K562 (cell line): ENCODE measurements around the gene SLC25A1. TPM values are rescaled to one million over a fixed set of nuclear protein-coding genes. Genes with fewer than 3 reads are reported as not detected.

ENCODE experiments used
- ELF1 ChIP-seq: fragments of 200-800 bp; sonication (Bioruptor generic); IDR thresholded peaks from 2 replicates; pipeline ENCODE4 v1.6.1; 2016; ENCODE audit warnings: missing genetic modification characterization, missing compliant biosample characterization
- FOSL1 ChIP-seq: fragments of 200-800 bp; sonication (Bioruptor generic); conservative IDR thresholded peaks from 2 replicates; pipeline ENCODE4 v1.6.1; 2016; ENCODE audit warnings: missing genetic modification characterization, missing compliant biosample characterization
- HOXB6 ChIP-seq: fragments of 250-450 bp; sonication (Bioruptor Pico); IDR thresholded peaks from 2 replicates; pipeline ENCODE4 v1.5.1; 2022; ENCODE audit warnings: mild to moderate bottlenecking, borderline replicate concordance
- IRF2 ChIP-seq: sonication (generic); formaldehyde crosslinking; IDR thresholded peaks from 2 replicates; pipeline ENCODE4 v1.8.1; 2022; ENCODE audit warnings: mild to moderate bottlenecking, missing genetic modification reagents
- NCOR1 ChIP-seq: fragments of 450-650 bp; IDR thresholded peaks from 2 replicates; pipeline ENCODE4 v1.6.1; 2016; ENCODE audit warnings: mild to moderate bottlenecking, moderate library complexity
- NFE2L1 ChIP-seq: fragments of 450-650 bp; IDR thresholded peaks from 2 replicates; pipeline ENCODE4 v1.6.1; 2016; ENCODE audit warnings: missing genetic modification characterization, low read depth, mild to moderate bottlenecking, missing compliant biosample characterization, moderate library complexity, borderline replicate concordance
- PHF8 ChIP-seq: fragments of 200-600 bp; sonication (generic); IDR thresholded peaks from 2 replicates; pipeline ENCODE4 v1.6.1; 2012; ENCODE audit warnings: mixed run types, mild to moderate bottlenecking, inconsistent platforms, low read length, moderate library complexity, borderline replicate concordance
- RBM15 ChIP-seq: fragments of 200-400 bp; formaldehyde crosslinking; IDR thresholded peaks from 2 replicates; pipeline ENCODE4 v1.6.1; 2018; ENCODE audit warnings: mild to moderate bottlenecking, low read length, moderate library complexity; ENCODE audit not compliant: insufficient read depth
- SETDB1 ChIP-seq: IDR thresholded peaks from one replicate; pipeline ENCODE4 v1.6.1; 2012; ENCODE audit warnings: low read length, control low read depth, inconsistent platforms
- TAF15 ChIP-seq: fragments of 200-400 bp; formaldehyde crosslinking; IDR thresholded peaks from 2 replicates; pipeline ENCODE4 v1.6.1; 2017; ENCODE audit warnings: mild to moderate bottlenecking, low read depth, low read length, moderate library complexity
- ZNF785 ChIP-seq: fragments of 250-450 bp; sonication (Bioruptor Pico); IDR thresholded peaks from 2 replicates; pipeline ENCODE4 v1.4.0; 2020; ENCODE audit warnings: mild to moderate bottlenecking
- ZZZ3 ChIP-seq: fragments of 450-650 bp; IDR thresholded peaks from 2 replicates; pipeline ENCODE4 v1.6.1; 2016; ENCODE audit warnings: antibody characterized with exemption, mild to moderate bottlenecking, moderate library complexity
- polyA plus RNA-seq, 8 experiments: library from polyadenylated mRNA; depleted of rRNA in 4 of 8; stranded (reverse) in 5 of 8; unstranded in 3 of 8; fragments of >200 nt; fragmentation: Nextera tagmentation in 2 of 8; fragmentation: Illumina TruSeq in 1 of 8; extraction: Ambion mirVana in 2 of 8; extraction: Trizol in 1 of 8; gene quantifications; 2 replicates each; pipeline versions ENCODE4 v1.2.1 to v1.2.3, GENCODE V29; 2011 to 2014; ENCODE audit warnings: inconsistent platforms in 1 of 8, missing spikeins in 1 of 8
- total RNA-seq, 7 experiments: library from RNA; depleted of rRNA in 6 of 7; stranded (reverse); fragments of >200 nt in 6 of 7; fragmentation: Illumina TruSeq in 2 of 7; extraction: Trizol in 2 of 7; gene quantifications; 2 replicates each; pipeline versions ENCODE4 v1.2.1 to v1.2.3, GENCODE V29; 2011 to 2021; ENCODE audit warnings: low replicate concordance in 1 of 7
- TF ChIP-seq, protein P1 (sequence below): fragments of 450-650 bp; formaldehyde crosslinking; IDR thresholded peaks from 2 replicates; pipeline ENCODE4 v1.4.0; 2020; ENCODE audit warnings: mild to moderate bottlenecking, moderate library complexity
- TF ChIP-seq, protein P2 (sequence below): sonication (generic); formaldehyde crosslinking; IDR thresholded peaks from 2 replicates; pipeline ENCODE4 v1.8.1; 2022; ENCODE audit warnings: missing genetic modification reagents
- TF ChIP-seq, protein P3 (sequence below): fragments of 450-650 bp; formaldehyde crosslinking; IDR thresholded peaks from 2 replicates; pipeline ENCODE4 v1.4.0; 2020; ENCODE audit warnings: mild to moderate bottlenecking
- TF ChIP-seq, protein P4 (sequence below): fragments of 250-450 bp; sonication (Bioruptor Pico); IDR thresholded peaks from 2 replicates; pipeline ENCODE4 v1.8.0; 2021; ENCODE audit warnings: moderate library complexity, mild to moderate bottlenecking, inconsistent platforms
- TF ChIP-seq, protein P5 (sequence below): sonication (generic); formaldehyde crosslinking; IDR thresholded peaks from 2 replicates; pipeline ENCODE4 v1.8.0; 2022; ENCODE audit warnings: mild to moderate bottlenecking, missing genetic modification reagents

The SLC25A1 gene
- total and polyA plus RNA-seq, 9 of the 15 experiments (the other 6 are each of a cell fraction or from before 2014, with no cell fraction given): 11.0 to 408 (median 110) TPM

DNA sequence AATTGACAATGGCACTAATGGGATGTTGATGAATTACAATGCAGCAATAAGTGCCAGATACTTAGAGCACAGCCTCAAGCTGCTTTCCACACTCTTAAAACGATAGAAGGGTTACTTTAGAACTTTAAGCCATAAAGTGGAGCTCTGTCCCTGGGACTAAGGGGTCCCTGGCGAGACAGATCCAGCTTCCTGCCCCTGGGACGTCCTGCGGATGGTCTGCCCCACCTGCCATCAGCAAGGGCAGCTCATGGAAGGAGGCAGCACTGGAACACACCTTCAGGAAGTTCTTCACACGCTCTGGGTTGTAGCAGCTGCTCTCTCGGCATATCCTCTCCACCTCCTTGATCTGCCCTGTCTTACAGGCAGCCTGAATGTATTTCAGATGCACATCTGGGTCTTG is 45.1 kb upstream of the SLC25A1 start (continued):
- TF ChIP-seq SETDB1 (no peak), IRF2 (CRISPR knock-in tag) (no peak), NCOR1 (no peak), HOXB6 (CRISPR knock-in tag) (peak; percentile 54; the same call in 1 of the 2 replicates), ZNF785 (CRISPR knock-in tag) (no peak), TAF15 (no peak), ZZZ3 (no peak), ELF1 (no peak), NFE2L1 (no peak), PHF8 (peak; percentile 5; the same call in 1 of the 2 replicates), FOSL1 (tag) (no peak), RBM15 (no peak)
- TF ChIP-seq, protein P1, sequence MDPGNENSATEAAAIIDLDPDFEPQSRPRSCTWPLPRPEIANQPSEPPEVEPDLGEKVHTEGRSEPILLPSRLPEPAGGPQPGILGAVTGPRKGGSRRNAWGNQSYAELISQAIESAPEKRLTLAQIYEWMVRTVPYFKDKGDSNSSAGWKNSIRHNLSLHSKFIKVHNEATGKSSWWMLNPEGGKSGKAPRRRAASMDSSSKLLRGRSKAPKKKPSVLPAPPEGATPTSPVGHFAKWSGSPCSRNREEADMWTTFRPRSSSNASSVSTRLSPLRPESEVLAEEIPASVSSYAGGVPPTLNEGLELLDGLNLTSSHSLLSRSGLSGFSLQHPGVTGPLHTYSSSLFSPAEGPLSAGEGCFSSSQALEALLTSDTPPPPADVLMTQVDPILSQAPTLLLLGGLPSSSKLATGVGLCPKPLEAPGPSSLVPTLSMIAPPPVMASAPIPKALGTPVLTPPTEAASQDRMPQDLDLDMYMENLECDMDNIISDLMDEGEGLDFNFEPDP (CRISPR knock-in tag): no peak
- TF ChIP-seq, protein P2, sequence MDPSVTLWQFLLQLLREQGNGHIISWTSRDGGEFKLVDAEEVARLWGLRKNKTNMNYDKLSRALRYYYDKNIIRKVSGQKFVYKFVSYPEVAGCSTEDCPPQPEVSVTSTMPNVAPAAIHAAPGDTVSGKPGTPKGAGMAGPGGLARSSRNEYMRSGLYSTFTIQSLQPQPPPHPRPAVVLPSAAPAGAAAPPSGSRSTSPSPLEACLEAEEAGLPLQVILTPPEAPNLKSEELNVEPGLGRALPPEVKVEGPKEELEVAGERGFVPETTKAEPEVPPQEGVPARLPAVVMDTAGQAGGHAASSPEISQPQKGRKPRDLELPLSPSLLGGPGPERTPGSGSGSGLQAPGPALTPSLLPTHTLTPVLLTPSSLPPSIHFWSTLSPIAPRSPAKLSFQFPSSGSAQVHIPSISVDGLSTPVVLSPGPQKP (CRISPR knock-in tag): no peak
- TF ChIP-seq, protein P3, sequence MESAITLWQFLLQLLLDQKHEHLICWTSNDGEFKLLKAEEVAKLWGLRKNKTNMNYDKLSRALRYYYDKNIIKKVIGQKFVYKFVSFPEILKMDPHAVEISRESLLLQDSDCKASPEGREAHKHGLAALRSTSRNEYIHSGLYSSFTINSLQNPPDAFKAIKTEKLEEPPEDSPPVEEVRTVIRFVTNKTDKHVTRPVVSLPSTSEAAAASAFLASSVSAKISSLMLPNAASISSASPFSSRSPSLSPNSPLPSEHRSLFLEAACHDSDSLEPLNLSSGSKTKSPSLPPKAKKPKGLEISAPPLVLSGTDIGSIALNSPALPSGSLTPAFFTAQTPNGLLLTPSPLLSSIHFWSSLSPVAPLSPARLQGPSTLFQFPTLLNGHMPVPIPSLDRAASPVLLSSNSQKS (CRISPR knock-in tag): no peak
- TF ChIP-seq, protein P4, sequence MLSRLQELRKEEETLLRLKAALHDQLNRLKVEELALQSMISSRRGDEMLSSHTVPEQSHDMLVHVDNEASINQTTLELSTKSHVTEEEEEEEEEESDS (CRISPR knock-in tag): no peak
- TF ChIP-seq, protein P5, sequence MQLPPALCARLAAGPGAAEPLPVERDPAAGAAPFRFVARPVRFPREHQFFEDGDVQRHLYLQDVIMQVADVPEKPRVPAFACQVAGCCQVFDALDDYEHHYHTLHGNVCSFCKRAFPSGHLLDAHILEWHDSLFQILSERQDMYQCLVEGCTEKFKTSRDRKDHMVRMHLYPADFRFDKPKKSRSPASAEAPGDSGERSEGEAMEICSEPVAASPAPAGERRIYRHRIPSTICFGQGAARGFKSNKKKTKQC (CRISPR knock-in tag): no peak
